H9 (cell line): ENCODE results near the gene SIL1. TPM values are rescaled to one million over a fixed set of nuclear protein-coding genes. Genes with fewer than 3 reads are reported as not detected.

Experiments used
- DNase-seq: peaks from one replicate; pipeline ENCODE4 v3.0.0-alpha.2; 2017
- H2AFZ ChIP-seq: one replicate; pipeline ENCODE4 v1.6.1; 2013; ENCODE audit warnings: mild to moderate bottlenecking, low read length, control low read depth, moderate library complexity
- H2AK5ac ChIP-seq: 2 replicates; pipeline ENCODE4 v1.6.1; 2013; ENCODE audit warnings: low read length, control low read depth, mixed read lengths; ENCODE audit not compliant: insufficient read length
- H2BK120ac ChIP-seq: one replicate; pipeline ENCODE4 v1.6.1; 2013; ENCODE audit warnings: low read depth, mild to moderate bottlenecking, low read length, control low read depth, inconsistent platforms; ENCODE audit not compliant: poor library complexity, severe bottlenecking
- H2BK12ac ChIP-seq: 2 replicates; pipeline ENCODE4 v1.6.1; 2013; ENCODE audit warnings: low read length, control low read depth, mixed read lengths, low read depth; ENCODE audit not compliant: insufficient read length
- H2BK15ac ChIP-seq: 2 replicates; pipeline ENCODE4 v1.6.1; 2013; ENCODE audit warnings: low read depth, low read length, control low read depth
- H2BK20ac ChIP-seq: one replicate; pipeline ENCODE4 v1.6.1; 2013; ENCODE audit warnings: low read depth, mild to moderate bottlenecking, low read length, control low read depth, inconsistent platforms; ENCODE audit not compliant: poor library complexity, severe bottlenecking
- H2BK5ac ChIP-seq: 2 replicates; pipeline ENCODE4 v1.6.1; 2013; ENCODE audit warnings: low read length, control low read depth, mixed read lengths; ENCODE audit not compliant: insufficient read length
- H3K14ac ChIP-seq: 2 replicates; pipeline ENCODE4 v1.6.1; 2013; ENCODE audit warnings: low read length, control low read depth; ENCODE audit not compliant: insufficient read depth
- H3K18ac ChIP-seq: 2 replicates; pipeline ENCODE4 v1.6.1; 2013; ENCODE audit warnings: low read depth, mild to moderate bottlenecking, mixed read lengths, low read length, control low read depth; ENCODE audit not compliant: insufficient read length
- H3K23ac ChIP-seq: 2 replicates; pipeline ENCODE4 v1.6.1; 2013; ENCODE audit warnings: low read length, control low read depth, mixed read lengths, low read depth; ENCODE audit not compliant: insufficient read length
- H3K23me2 ChIP-seq: 2 replicates; pipeline ENCODE4 v1.6.1; 2013; ENCODE audit warnings: low read depth, mild to moderate bottlenecking, mixed read lengths, low read length, control low read depth; ENCODE audit not compliant: insufficient read length, poor library complexity, severe bottlenecking
- H3K27ac ChIP-seq: 2 replicates; pipeline ENCODE4 v1.5.1; 2013; ENCODE audit warnings: low read length, control low read depth, mixed read lengths, low read depth; ENCODE audit not compliant: insufficient read length
- H3K27me3 ChIP-seq: 2 replicates; pipeline ENCODE4 v1.6.1; 2013; ENCODE audit warnings: low read length, control low read depth, inconsistent platforms; ENCODE audit not compliant: insufficient read depth
- H3K4ac ChIP-seq: 2 replicates; pipeline ENCODE4 v1.6.1; 2013; ENCODE audit warnings: low read depth, mild to moderate bottlenecking, control low read depth, inconsistent platforms, low read length, moderate library complexity
- H3K4me1 ChIP-seq: 2 replicates; pipeline ENCODE4 v1.6.1; 2013; ENCODE audit warnings: low read length, control low read depth, inconsistent platforms; ENCODE audit not compliant: insufficient read depth
- H3K4me2 ChIP-seq: 2 replicates; pipeline ENCODE4 v1.6.1; 2013; ENCODE audit warnings: low read length, control low read depth, mixed read lengths; ENCODE audit not compliant: insufficient read length, insufficient read depth
- H3K56ac ChIP-seq: 2 replicates; pipeline ENCODE4 v1.6.1; 2013; ENCODE audit warnings: low read depth, mild to moderate bottlenecking, mixed read lengths, low read length, control low read depth; ENCODE audit not compliant: insufficient read length
- H3K79me1 ChIP-seq: 2 replicates; pipeline ENCODE4 v1.6.1; 2013; ENCODE audit warnings: low read depth, mild to moderate bottlenecking, moderate library complexity, low read length, control low read depth, inconsistent platforms; ENCODE audit not compliant: insufficient read depth, poor library complexity, severe bottlenecking
- H3K79me2 ChIP-seq: 2 replicates; pipeline ENCODE4 v1.6.1; 2013; ENCODE audit warnings: low read length, control low read depth, inconsistent platforms; ENCODE audit not compliant: insufficient read depth
- H3K9ac ChIP-seq: 2 replicates; pipeline ENCODE4 v1.6.1; 2013; ENCODE audit warnings: low read length, control low read depth, mixed read lengths; ENCODE audit not compliant: insufficient read length; ENCODE audit errors: extremely low read depth
- H3K9me3 ChIP-seq: one replicate; pipeline ENCODE4 v1.6.1; 2013; ENCODE audit warnings: low read depth, low read length, inconsistent platforms; ENCODE audit not compliant: control insufficient read depth
- H3T11ph ChIP-seq: one replicate; pipeline ENCODE4 v1.6.1; 2013; ENCODE audit warnings: mild to moderate bottlenecking, low read length, control low read depth, inconsistent platforms
- H4K20me1 ChIP-seq: one replicate; pipeline ENCODE4 v1.6.1; 2013; ENCODE audit not compliant: control insufficient read depth, insufficient read length, insufficient read depth
- H4K5ac ChIP-seq: 2 replicates; pipeline ENCODE4 v1.6.1; 2013; ENCODE audit warnings: low read depth, mild to moderate bottlenecking, mixed read lengths, low read length, control low read depth; ENCODE audit not compliant: insufficient read length
- H4K8ac ChIP-seq: replicated peaks from 2 replicates; pipeline ENCODE4 v1.6.1; 2013; ENCODE audit warnings: low read length, control low read depth, mixed read lengths, low read depth; ENCODE audit not compliant: insufficient read length
- H4K91ac ChIP-seq: 2 replicates; pipeline ENCODE4 v1.6.1; 2013; ENCODE audit warnings: low read depth, mild to moderate bottlenecking, moderate library complexity, mixed read lengths, low read length, control low read depth; ENCODE audit not compliant: insufficient read length
- H3K27ac Mint-ChIP-seq, 3 experiments: 2 replicates in 2 of 3; 3 replicates in 1 of 3; pipeline ENCODE4 v1.8.0; 2020 to 2021; ENCODE audit warnings: mixed read lengths in 3 of 3, mild to moderate bottlenecking in 1 of 3, moderate library complexity in 1 of 3
- H3K27me3 Mint-ChIP-seq: 2 replicates; pipeline ENCODE4 v1.8.0; 2021; ENCODE audit warnings: low read depth, mild to moderate bottlenecking, moderate library complexity, mixed read lengths
- H3K36me3 Mint-ChIP-seq, 3 experiments: 2 replicates in 2 of 3; 3 replicates in 1 of 3; pipeline ENCODE4 v1.8.0; 2020 to 2021; ENCODE audit warnings: low read depth in 3 of 3, mixed read lengths in 3 of 3; ENCODE audit not compliant: insufficient read depth in 1 of 3
- H3K4me1 Mint-ChIP-seq, 2 experiments: 2 replicates each; pipeline ENCODE4 v1.8.0; 2020; ENCODE audit warnings: mixed read lengths in 2 of 2
- H3K4me3 Mint-ChIP-seq, 2 experiments: 2 replicates in 1 of 2; 3 replicates in 1 of 2; pipeline ENCODE4 v1.8.0; 2020 to 2021; ENCODE audit warnings: mild to moderate bottlenecking in 2 of 2, mixed read lengths in 2 of 2, moderate library complexity in 1 of 2
- H3K9me3 Mint-ChIP-seq, 2 experiments: 2 replicates in 1 of 2; 3 replicates in 1 of 2; pipeline ENCODE4 v1.8.0; 2020; ENCODE audit warnings: mild to moderate bottlenecking in 2 of 2, mixed read lengths in 2 of 2, moderate library complexity in 1 of 2
- WGBS: extraction: QIAGEN DNeasy Blood & Tissue Kit; methylation state at CpG from one replicate; pipeline ENCODE4 v1.1.7; 2013; ENCODE audit warnings: missing lambda C conversion rate, low lambda C conversion rate, mixed read lengths; ENCODE audit not compliant: insufficient read length; ENCODE audit errors: extremely low coverage; 5-methylcytosine and 5-hydroxymethylcytosine counted together
- total RNA-seq: library from RNA; stranded (reverse); gene quantifications from 2 replicates; pipeline ENCODE4 v1.2.1, GENCODE V29; 2021
- TF ChIP-seq, protein P1 (sequence below): fragments of 200-600 bp; sonication (generic); conservative IDR thresholded peaks from 3 replicates; pipeline ENCODE4 v1.8.0; 2021; ENCODE audit warnings: antibody characterized with exemption, mild to moderate bottlenecking

Gene SIL1
- total RNA-seq, 1 experiment from 2014 or later, result 10.6 TPM

DNA sequence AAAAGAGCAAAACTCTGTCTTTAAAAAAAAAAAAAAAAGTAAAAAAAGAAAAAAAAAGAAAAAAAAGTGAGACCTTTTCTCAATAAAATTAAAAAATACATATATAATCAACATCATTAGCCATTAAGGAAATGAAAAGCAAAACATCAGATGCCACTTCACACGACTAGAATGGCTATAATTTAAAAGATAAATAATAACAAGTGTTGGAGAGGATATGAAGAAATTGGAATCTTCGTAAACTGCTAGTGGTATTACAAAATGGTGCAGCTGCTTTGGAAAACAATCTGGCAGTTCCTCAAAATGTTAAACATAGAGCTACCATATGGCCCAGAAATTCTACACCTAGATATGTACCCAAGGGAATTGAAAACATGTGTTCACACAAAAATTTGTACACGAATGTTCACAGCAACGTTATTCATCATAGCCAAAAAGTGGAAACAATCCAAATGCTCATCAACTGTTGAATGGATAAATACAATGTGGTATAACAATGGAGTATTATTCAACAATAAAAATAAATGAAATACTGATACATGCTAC lies 45.3 kb upstream of the SIL1 start:
- H3K27me3 Mint-ChIP-seq, result no peaks in the 10 kb centered on the region; the same call in 1 of the 2 replicates
- H3K36me3 Mint-ChIP-seq, result no peaks in the 10 kb centered on the region
- no peak overlapping the region for H4K91ac ChIP-seq
- no peak overlapping the region for H3K4me2 ChIP-seq
- H2BK120ac ChIP-seq, result no peak overlapping the region
- no peak overlapping the region for H4K5ac ChIP-seq
- no peak overlapping the region for H3K56ac ChIP-seq
- DNase-seq, result no peak
- H3K18ac ChIP-seq, result no peak overlapping the region
- H2BK12ac ChIP-seq, result no peak overlapping the region
- no peak overlapping the region for H2AK5ac ChIP-seq
- no peak overlapping the region for H2BK20ac ChIP-seq
- H3K27ac ChIP-seq, result no peak overlapping the region
- no peaks in the 10 kb centered on the region; the same call in 1 of the 2 replicates for H3K4me1 ChIP-seq
- no peak overlapping the region for H2BK5ac ChIP-seq
- no CpG with 5 or more reads among the region's 4 CpGs for WGBS
- no peak overlapping the region for H4K8ac ChIP-seq
- H3K79me1 ChIP-seq, result no peaks in the 10 kb centered on the region
- no peaks in the 10 kb centered on the region for H3K23me2 ChIP-seq
- no peaks in the 10 kb centered on the region for H3K9me3 ChIP-seq
- no peaks in the 10 kb centered on the region for H3K27me3 ChIP-seq
- H3K23ac ChIP-seq, result no peak overlapping the region
- H3K4ac ChIP-seq, result no peak overlapping the region
- H3K4me1 Mint-ChIP-seq, result peaks cover 13% of the 10 kb centered on the region in 2 experiments
- no peaks in the 10 kb centered on the region for H3K79me2 ChIP-seq
- H2BK15ac ChIP-seq, result no peak overlapping the region
- no peaks in the 10 kb centered on the region for H4K20me1 ChIP-seq
- no peak overlapping the region for H3K4me3 Mint-ChIP-seq
- H3T11ph ChIP-seq, result no peak overlapping the region
- TF ChIP-seq, protein P1, sequence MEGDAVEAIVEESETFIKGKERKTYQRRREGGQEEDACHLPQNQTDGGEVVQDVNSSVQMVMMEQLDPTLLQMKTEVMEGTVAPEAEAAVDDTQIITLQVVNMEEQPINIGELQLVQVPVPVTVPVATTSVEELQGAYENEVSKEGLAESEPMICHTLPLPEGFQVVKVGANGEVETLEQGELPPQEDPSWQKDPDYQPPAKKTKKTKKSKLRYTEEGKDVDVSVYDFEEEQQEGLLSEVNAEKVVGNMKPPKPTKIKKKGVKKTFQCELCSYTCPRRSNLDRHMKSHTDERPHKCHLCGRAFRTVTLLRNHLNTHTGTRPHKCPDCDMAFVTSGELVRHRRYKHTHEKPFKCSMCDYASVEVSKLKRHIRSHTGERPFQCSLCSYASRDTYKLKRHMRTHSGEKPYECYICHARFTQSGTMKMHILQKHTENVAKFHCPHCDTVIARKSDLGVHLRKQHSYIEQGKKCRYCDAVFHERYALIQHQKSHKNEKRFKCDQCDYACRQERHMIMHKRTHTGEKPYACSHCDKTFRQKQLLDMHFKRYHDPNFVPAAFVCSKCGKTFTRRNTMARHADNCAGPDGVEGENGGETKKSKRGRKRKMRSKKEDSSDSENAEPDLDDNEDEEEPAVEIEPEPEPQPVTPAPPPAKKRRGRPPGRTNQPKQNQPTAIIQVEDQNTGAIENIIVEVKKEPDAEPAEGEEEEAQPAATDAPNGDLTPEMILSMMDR, result no peak
- no peak overlapping the region for H3K9ac ChIP-seq
- H3K9me3 Mint-ChIP-seq, result no peaks in the 10 kb centered on the region
- no peak overlapping the region for H3K14ac ChIP-seq
- no peak overlapping the region for H2AFZ ChIP-seq
- H3K27ac Mint-ChIP-seq, result no peak overlapping the region
